GM12801 (cell line): Measurements from ENCODE around the gene RPS6KL1.

Experiments
- CTCF ChIP-seq: IDR thresholded peaks from one replicate; pipeline ENCODE4 v1.5.1; 2011; ENCODE audit warnings: control low read depth; ENCODE audit not compliant: insufficient read length; ENCODE audit errors: extremely low read depth

RPS6KL1 gene

DNA sequence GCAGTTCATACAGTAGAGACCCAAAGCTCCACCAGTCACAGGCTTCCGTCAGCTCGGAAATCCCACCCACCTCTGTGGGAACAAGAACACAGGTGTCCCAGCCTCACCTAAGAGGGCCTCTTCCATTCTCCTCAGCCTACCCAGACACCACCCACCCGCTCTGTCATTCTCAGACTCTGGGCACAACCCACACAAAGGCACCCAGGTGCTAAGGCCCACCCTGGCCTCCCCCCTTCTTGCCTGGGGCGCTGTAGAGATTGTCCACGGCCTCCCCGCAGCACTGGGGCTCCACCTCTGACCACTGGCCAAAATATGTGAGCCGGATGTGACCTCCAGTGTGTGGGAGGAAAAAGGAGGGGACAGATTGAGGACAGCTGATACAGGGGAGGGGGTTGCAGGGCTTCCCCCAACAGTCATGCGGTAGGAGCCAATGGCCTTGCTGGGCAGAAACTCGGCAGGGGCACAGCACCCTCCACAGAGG lies 14.2 kb downstream of the RPS6KL1 start:
- TF ChIP-seq CTCF: no peak

- TF ChIP-seq CTCF: no peak
These were observed 15.3 kb downstream of the RPS6KL1 start for GRCh38 chr14:74907744-74908143.

DNA sequence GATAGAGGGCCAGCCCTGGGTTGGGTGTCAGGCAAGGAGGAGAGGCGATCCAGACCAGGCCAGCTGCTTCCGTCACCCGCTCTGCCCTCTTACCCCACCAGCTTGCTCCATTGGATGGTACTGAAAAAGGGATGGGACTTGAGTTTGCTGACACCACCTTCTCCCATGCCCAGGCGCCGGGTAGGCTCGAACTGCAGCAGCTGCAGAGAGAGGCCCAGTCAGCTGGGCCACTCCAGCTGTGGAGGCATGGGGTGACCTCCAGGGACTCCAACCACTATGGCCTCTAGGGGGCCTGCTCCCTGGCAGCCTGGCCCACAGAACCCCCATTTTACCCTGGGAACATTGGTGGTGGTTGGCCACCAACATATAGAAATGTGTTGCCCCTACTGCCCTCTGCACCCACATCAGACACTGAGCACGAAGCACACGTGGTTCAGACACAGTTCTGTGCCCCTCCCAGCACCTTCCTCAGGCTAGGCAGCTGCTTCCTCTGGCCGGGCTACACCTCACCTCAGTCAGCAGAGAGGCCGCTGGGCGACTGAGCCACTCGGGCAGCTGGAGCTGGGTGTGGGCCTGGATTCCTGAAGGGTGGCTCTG lies 16.0 kb downstream of the RPS6KL1 start:
- no peak for TF ChIP-seq CTCF

DNA sequence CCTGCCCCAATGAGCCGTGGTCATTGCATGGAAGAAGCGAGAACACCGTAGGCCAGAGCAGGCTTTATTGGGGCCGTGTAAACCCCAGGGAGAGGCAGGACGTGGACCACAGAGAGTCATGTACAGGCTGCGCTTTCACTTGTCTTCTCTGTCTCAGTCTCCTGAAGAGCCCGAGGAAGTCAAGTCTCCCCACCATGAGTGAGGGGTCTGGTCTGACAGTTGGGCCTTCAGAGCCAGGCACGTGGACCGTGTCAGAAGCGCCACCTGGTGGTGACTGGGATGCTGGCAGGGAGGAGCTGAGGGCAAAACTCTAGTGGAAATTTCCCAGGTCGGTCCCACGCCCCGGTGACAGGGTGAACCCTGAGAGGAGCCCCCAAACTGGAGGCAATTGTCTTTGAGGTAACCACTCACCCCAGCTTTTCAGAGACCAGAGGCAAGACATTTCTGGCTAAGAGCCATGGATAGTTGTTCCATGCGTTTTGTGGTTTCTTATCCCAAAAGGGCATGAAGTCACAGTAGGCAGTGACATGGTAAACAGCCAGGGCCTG lies 17.4 kb downstream of the RPS6KL1 start:
- TF ChIP-seq CTCF: peak; percentile 51

DNA sequence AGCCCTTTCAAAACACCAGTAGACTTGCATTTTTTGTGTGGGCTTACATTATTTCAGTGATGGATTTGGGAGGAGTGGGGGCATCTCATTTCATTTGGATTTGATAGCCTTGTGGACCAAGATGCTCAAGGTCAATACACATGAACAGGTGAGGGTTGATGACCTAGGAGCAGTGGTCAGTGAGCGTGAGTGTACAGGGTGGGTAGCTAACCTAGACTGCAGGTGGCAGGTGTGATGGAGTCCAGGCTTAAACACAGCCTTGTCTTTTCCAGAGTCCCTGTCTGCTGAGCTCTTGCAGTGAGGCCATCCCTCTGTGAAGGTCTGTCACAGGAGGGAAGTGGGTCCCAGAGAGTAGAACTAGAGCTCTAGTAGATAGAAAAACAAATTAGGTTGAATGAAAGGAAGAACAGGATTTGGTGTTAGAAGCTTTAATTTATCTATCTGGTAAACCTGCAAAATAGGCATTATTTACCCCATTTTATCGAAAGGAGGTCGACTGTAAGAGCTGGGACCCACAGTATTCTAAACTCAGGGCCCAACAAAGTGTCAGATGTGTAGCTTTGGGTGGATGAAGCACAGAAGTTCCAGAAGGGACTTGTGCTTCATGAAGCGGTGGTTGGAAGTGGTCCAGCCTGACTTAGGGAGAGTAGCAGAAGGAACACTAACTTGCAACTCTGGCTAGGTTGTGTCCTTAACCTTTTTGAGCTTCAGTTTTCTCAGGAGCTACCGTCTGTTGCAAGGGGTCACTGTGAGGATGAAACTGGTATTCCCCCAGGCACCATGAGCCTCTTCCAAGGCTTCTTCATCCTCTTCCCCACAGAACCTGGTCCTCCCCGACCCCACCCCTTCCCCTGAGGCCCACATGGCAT lies 18.2 kb downstream of the RPS6KL1 start:
- no peak for TF ChIP-seq CTCF

- no peak for TF ChIP-seq CTCF
These were observed 19.9 kb downstream of the RPS6KL1 start for GRCh38 chr14:74902941-74903705.

- no peak for TF ChIP-seq CTCF
These were observed 24.4 kb downstream of the RPS6KL1 start for GRCh38 chr14:74898694-74899093.
